HL-60/S4 treated with phorbol 12-myristate 13-acetate at 8.2 ng/mL for 4 days and 3 days (cell line): Measurements from ENCODE around the gene PCLO.

Source experiments
- in situ Hi-C: fragments of 300-500 bp; cut with MboI; formaldehyde crosslinking; loops from 2 replicates; pipeline ENCODE4 v1.15.0; 2022; ENCODE audit warnings: low sequenced_read_pairs

Gene PCLO

GRCh38 chr7:83162402-83163256 lies at the start of gene PCLO:
Gene PCLO, minus strand, starts transcription at chr7:83162884. Its CDS starts 292 bp downstream, at chr7:83162592.
- in situ Hi-C loops, result no loop called here

GRCh38 chr7:83211685-83212084 lies 49.0 kb upstream of the PCLO start:
- in situ Hi-C loops, result no loop called here

- in situ Hi-C loops, result no loop called here
Measured at GRCh38 chr7:83210479-83210878, 47.8 kb upstream of the PCLO start.

GRCh38 chr7:83204715-83205114 lies 42.0 kb upstream of the PCLO start:
- in situ Hi-C loops, result no loop called here

- in situ Hi-C loops, result no loop called here
Measured at GRCh38 chr7:83201355-83201754, 38.7 kb upstream of the PCLO start.

- in situ Hi-C loops, result no loop called here
Measured at GRCh38 chr7:83190659-83191389, 28.1 kb upstream of the PCLO start.

GRCh38 chr7:83178796-83179195 lies 16.1 kb upstream of the PCLO start:
- in situ Hi-C loops, result no loop called here

GRCh38 chr7:83178066-83178465 lies 15.4 kb upstream of the PCLO start:
- in situ Hi-C loops, result no loop called here

- in situ Hi-C loops, result no loop called here
Measured at GRCh38 chr7:83173664-83174063, 11.0 kb upstream of the PCLO start.

GRCh38 chr7:83166781-83167180 lies 4.1 kb upstream of the PCLO start:
- in situ Hi-C loops, result no loop called here

- in situ Hi-C loops, result no loop called here
Measured at GRCh38 chr7:83161899-83162401, 734 bp downstream of the PCLO start.

- in situ Hi-C loops, result no loop called here
Measured at GRCh38 chr7:83161186-83161585, 1.5 kb downstream of the PCLO start.

- in situ Hi-C loops, result no loop called here
Measured at GRCh38 chr7:83159731-83160130, 3.0 kb downstream of the PCLO start.

GRCh38 chr7:83156006-83156405 lies 6.7 kb downstream of the PCLO start:
- in situ Hi-C loops, result no loop called here

GRCh38 chr7:83155407-83155806 lies 7.3 kb downstream of the PCLO start:
- in situ Hi-C loops, result no loop called here

- in situ Hi-C loops, result no loop called here
Measured at GRCh38 chr7:83153419-83153818, 9.3 kb downstream of the PCLO start.

- in situ Hi-C loops, result no loop called here
Measured at GRCh38 chr7:83150310-83150709, 12.4 kb downstream of the PCLO start.

GRCh38 chr7:83149466-83149865 lies 13.2 kb downstream of the PCLO start:
- in situ Hi-C loops, result no loop called here

- in situ Hi-C loops, result no loop called here
Measured at GRCh38 chr7:83148776-83149175, 13.9 kb downstream of the PCLO start.

- in situ Hi-C loops, result no loop called here
Measured at GRCh38 chr7:83143107-83143506, 19.6 kb downstream of the PCLO start.

GRCh38 chr7:83142365-83142764 lies 20.3 kb downstream of the PCLO start:
- in situ Hi-C loops, result no loop called here

- in situ Hi-C loops, result no loop called here
Measured at GRCh38 chr7:83141927-83142326, 20.8 kb downstream of the PCLO start.
